Fibroblast of lung (primary cell): ENCODE measurements around the gene ITFG1. TPM values are rescaled to one million over a fixed set of nuclear protein-coding genes. Genes with fewer than 3 reads are reported as not detected.

Source experiments
- DNase-seq, 2 donors: peaks; one replicate each; pipeline versions ENCODE4 v3.0.0 to v3.0.0-alpha.2; 2010; ENCODE audit warnings: low read depth in 2 of 2
- H2AFZ ChIP-seq: 2 replicates; pipeline ENCODE4 v1.5.1; 2012; ENCODE audit warnings: low read length, control low read depth, inconsistent platforms
- H3K27ac ChIP-seq: 2 replicates; pipeline ENCODE4 v1.5.1; 2011; ENCODE audit warnings: low read length, control low read depth; ENCODE audit not compliant: insufficient read depth
- H3K27me3 ChIP-seq: 2 replicates; pipeline ENCODE4 v1.5.1; 2011; ENCODE audit warnings: mild to moderate bottlenecking, low read length; ENCODE audit not compliant: control insufficient read depth, insufficient read depth
- H3K36me3 ChIP-seq: 2 replicates; pipeline ENCODE4 v1.5.1; 2011; ENCODE audit warnings: low read length; ENCODE audit not compliant: control insufficient read depth, insufficient read depth
- H3K4me1 ChIP-seq: 2 replicates; pipeline ENCODE4 v1.5.1; 2011; ENCODE audit warnings: low read length; ENCODE audit not compliant: control insufficient read depth, insufficient read depth; ENCODE audit errors: extremely low read depth
- H3K4me2 ChIP-seq: 2 replicates; pipeline ENCODE4 v1.5.1; 2011; ENCODE audit warnings: low read length, control low read depth; ENCODE audit not compliant: insufficient read depth; ENCODE audit errors: extremely low read depth
- H3K4me3 ChIP-seq, 4 experiments: fragments of 200-600 bp in 1 of 4; sonication (generic) in 1 of 4; replicated peaks in 1 of 4; 2 replicates each; pipeline ENCODE4 v1.5.1; 2011 to 2016; ENCODE audit warnings: low read length in 4 of 4, low read depth in 3 of 4, mild to moderate bottlenecking in 3 of 4, control low read depth in 2 of 4, inconsistent platforms in 1 of 4, mixed read lengths in 1 of 4; ENCODE audit not compliant: insufficient read depth in 1 of 4; ENCODE audit errors: control extremely low read depth in 1 of 4
- H3K79me2 ChIP-seq: 2 replicates; pipeline ENCODE4 v1.5.1; 2012; ENCODE audit warnings: mild to moderate bottlenecking, low read length, inconsistent platforms; ENCODE audit not compliant: control insufficient read depth, insufficient read depth
- H3K9ac ChIP-seq: 2 replicates; pipeline ENCODE4 v1.5.1; 2011; ENCODE audit warnings: mild to moderate bottlenecking, low read length, control low read depth; ENCODE audit not compliant: insufficient read depth
- H3K9me3 ChIP-seq: 2 replicates; pipeline ENCODE4 v1.5.1; 2012; ENCODE audit warnings: low read depth, low read length; ENCODE audit not compliant: control insufficient read depth, insufficient read depth
- H4K20me1 ChIP-seq: 2 replicates; pipeline ENCODE4 v1.5.1; 2011; ENCODE audit warnings: low read length; ENCODE audit not compliant: control insufficient read depth, insufficient read depth; ENCODE audit errors: extremely low read depth
- EZH2 ChIP-seq: IDR thresholded peaks from 2 replicates; pipeline ENCODE4 v1.5.1; 2012; ENCODE audit warnings: low read length, control low read depth, mild to moderate bottlenecking; ENCODE audit errors: missing control alignments
- polyA plus RNA-seq, 2 donors: library from polyadenylated mRNA; depleted of rRNA in 1 of 2; stranded (reverse) in 1 of 2; unstranded in 1 of 2; fragments of >200 nt; gene quantifications; 2 replicates each; pipeline ENCODE4 v1.2.1, GENCODE V29; 2011 to 2012; ENCODE audit warnings: missing spikeins in 1 of 2
- total RNA-seq: library from RNA; depleted of rRNA; stranded (reverse); fragments of >200 nt; gene quantifications from 2 replicates; pipeline ENCODE4 v1.2.1, GENCODE V29; 2014
- TF ChIP-seq, protein P1 (sequence below), 2 donors: IDR thresholded peaks in 1 of 2; conservative IDR thresholded peaks in 1 of 2; 1 replicate in 1 of 2; 2 replicates in 1 of 2; pipeline ENCODE4 v1.5.1; 2011 to 2012; ENCODE audit warnings: low read length in 2 of 2, control low read depth in 1 of 2, inconsistent platforms in 1 of 2, low read depth in 1 of 2, mild to moderate bottlenecking in 1 of 2

ITFG1 gene
- total and polyA plus RNA-seq, 2 donors (not counting 1 experiment from before 2014, with no cell fraction given), result 96.1 to 111 TPM

DNA sequence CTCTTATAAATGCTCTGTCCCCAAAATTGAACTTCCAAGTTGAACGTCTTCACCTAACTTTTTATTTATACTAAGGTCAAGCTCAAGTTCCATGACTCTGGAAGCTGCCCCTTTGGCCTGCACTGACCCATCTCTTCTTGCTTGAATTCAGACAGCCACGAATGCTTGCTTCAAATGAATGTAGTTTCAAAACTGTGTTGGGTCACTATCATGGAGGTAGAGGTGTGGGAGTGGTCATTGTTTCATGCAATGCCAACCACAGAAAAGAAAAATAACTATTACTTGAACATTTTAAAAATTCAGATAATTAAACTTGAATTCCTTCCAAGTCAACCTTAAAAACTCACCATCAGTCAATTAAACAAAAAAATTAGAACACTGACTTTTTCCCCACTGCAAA, 2.5 kb downstream of the ITFG1 start:
- H3K9me3 ChIP-seq, result no peaks in the 10 kb centered on the region
- H3K36me3 ChIP-seq, result no peaks in the 10 kb centered on the region
- DNase-seq, result no peak
- no peaks in the 10 kb centered on the region for H3K27me3 ChIP-seq
- H3K4me3 ChIP-seq, result no peak overlapping the region
- no peaks in the 10 kb centered on the region for H4K20me1 ChIP-seq
- TF ChIP-seq, protein P1, sequence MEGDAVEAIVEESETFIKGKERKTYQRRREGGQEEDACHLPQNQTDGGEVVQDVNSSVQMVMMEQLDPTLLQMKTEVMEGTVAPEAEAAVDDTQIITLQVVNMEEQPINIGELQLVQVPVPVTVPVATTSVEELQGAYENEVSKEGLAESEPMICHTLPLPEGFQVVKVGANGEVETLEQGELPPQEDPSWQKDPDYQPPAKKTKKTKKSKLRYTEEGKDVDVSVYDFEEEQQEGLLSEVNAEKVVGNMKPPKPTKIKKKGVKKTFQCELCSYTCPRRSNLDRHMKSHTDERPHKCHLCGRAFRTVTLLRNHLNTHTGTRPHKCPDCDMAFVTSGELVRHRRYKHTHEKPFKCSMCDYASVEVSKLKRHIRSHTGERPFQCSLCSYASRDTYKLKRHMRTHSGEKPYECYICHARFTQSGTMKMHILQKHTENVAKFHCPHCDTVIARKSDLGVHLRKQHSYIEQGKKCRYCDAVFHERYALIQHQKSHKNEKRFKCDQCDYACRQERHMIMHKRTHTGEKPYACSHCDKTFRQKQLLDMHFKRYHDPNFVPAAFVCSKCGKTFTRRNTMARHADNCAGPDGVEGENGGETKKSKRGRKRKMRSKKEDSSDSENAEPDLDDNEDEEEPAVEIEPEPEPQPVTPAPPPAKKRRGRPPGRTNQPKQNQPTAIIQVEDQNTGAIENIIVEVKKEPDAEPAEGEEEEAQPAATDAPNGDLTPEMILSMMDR (conservative IDR thresholded peaks at IDR 0.05 in 1 of 2, IDR thresholded peaks at IDR 0.05 in 1 of 2; ENCODE audit: low read depth in 1 of 2, low read length in 2 of 2), result no peak
- TF ChIP-seq EZH2, result no peak
- no peak overlapping the region for H3K27ac ChIP-seq
- no peak overlapping the region for H2AFZ ChIP-seq
- H3K79me2 ChIP-seq, result peaks cover 20% of the 10 kb centered on the region
- H3K9ac ChIP-seq, result no peak overlapping the region
- H3K4me2 ChIP-seq, result no peak overlapping the region
- peaks cover 5% of the 10 kb centered on the region for H3K4me1 ChIP-seq

- Histone ChIP-seq H2AFZ (no peak overlapping the region), H3K9me3 (no peaks in the 10 kb centered on the region), H3K9ac (no peak overlapping the region), H4K20me1 (no peaks in the 10 kb centered on the region), H3K4me3 (no peak overlapping the region), H3K4me2 (no peak overlapping the region), H3K27ac (no peak overlapping the region), H3K4me1 (peaks cover 2% of the 10 kb centered on the region), H3K36me3 (peaks cover 2% of the 10 kb centered on the region), H3K79me2 (no peaks in the 10 kb centered on the region), H3K27me3 (no peaks in the 10 kb centered on the region)
- peak in 1 of 2 donors; percentile 7 for DNase-seq
- TF ChIP-seq, protein P1 (conservative IDR thresholded peaks at IDR 0.05 in 1 of 2, IDR thresholded peaks at IDR 0.05 in 1 of 2; ENCODE audit: low read depth in 1 of 2, low read length in 2 of 2), result no peak
- no peak for TF ChIP-seq EZH2
Observed at GRCh38 chr16:47449788-47450187, 11.1 kb downstream of the ITFG1 start.

DNA sequence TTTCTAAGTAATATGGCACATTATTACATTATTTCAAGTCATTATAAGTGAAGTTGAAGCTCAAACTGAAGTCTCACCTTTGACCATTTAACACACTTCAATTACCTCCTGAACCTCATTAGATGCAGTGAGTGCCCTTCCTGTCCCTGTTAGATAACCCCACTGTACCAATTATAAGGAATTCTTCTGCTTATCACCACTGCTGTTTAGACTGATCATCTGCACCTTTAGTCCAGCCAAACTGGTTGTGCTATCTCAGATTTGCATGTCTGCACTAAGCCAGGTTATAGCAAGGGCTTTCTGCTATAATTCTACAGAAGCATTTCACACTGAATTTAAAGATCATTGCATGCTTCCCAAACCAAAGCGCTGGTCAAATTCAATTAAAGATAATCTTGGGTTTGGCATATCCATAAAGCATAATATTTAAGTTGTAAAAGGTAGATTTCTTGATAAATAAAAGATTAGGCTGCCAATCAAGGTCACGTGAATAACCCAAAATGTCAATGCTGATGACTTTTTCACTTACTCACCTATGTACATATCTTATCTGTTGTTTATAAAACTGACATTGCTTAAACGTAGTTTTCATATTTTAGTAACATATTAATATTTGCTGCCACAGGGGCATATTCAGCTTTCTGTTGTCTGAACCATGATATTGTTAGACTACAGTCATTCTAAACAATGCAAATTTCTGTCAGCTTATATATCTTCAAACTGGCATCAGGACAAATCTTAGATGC, 11.9 kb downstream of the ITFG1 start:
- no peak overlapping the region for H2AFZ ChIP-seq
- no peaks in the 10 kb centered on the region for H3K9me3 ChIP-seq
- TF ChIP-seq, protein P1 (conservative IDR thresholded peaks at IDR 0.05 in 1 of 2, IDR thresholded peaks at IDR 0.05 in 1 of 2; ENCODE audit: low read depth in 1 of 2, low read length in 2 of 2), result no peak
- no peak for TF ChIP-seq EZH2
- no peak overlapping the region for H3K9ac ChIP-seq
- no peak overlapping the region for H3K27ac ChIP-seq
- no peaks in the 10 kb centered on the region for H3K27me3 ChIP-seq
- H3K36me3 ChIP-seq, result peaks cover 2% of the 10 kb centered on the region
- H3K4me3 ChIP-seq, result no peak overlapping the region
- no peaks in the 10 kb centered on the region for H4K20me1 ChIP-seq
- H3K4me2 ChIP-seq, result no peak overlapping the region
- no peaks in the 10 kb centered on the region for H3K79me2 ChIP-seq
- peaks cover 2% of the 10 kb centered on the region for H3K4me1 ChIP-seq
- DNase-seq, result no peak
